ENCODE measurements around the gene MEFV.
"Not testable (repeated sequence)": the region's sequence is repeated elsewhere in the genome, so short reads cannot be mapped to it uniquely, and the experiment has no call there.

Gene MEFV

GRCh38 chr16:3256146-3256865, at the start of gene MEFV:
TSS of gene MEFV (minus strand) at chr16:3256633. CDS start at chr16:3256587, 46 bp downstream.
- DNase-seq, result peak in 1 of 14 donors; percentile 2

- DNase-seq, result no peak
These were observed 49.6 kb upstream of the MEFV start for GRCh38 chr16:3306078-3306477.

GRCh38 chr16:3305109-3306068, 49.0 kb upstream of the MEFV start, which contains the start of the genes TIGD7 and ZNF75A:
TSS of gene TIGD7 (minus strand) at chr16:3305430. CDS start at chr16:3300614, 4,816 bp downstream.
TSS of gene ZNF75A (plus strand) at chr16:3305497. CDS start at chr16:3308429, 2,932 bp downstream.
- DNase-seq, result peak; percentile 41 to 95 (median 88)

GRCh38 chr16:3304370-3304769, 47.9 kb upstream of the MEFV start:
- no peak for DNase-seq

GRCh38 chr16:3295783-3296182, 39.4 kb upstream of the MEFV start:
- DNase-seq, result peak in 2 of 14 donors; percentile 2 to 11

- DNase-seq, result no peak
These were observed 38.8 kb upstream of the MEFV start for GRCh38 chr16:3295209-3295608.

GRCh38 chr16:3292604-3293003, 36.2 kb upstream of the MEFV start:
- no peak for DNase-seq

- DNase-seq, result no peak
These were observed 33.7 kb upstream of the MEFV start for GRCh38 chr16:3289998-3290673.

- no peak for DNase-seq
These were observed 28.7 kb upstream of the MEFV start for GRCh38 chr16:3285131-3285530.

GRCh38 chr16:3283543-3284447, 27.4 kb upstream of the MEFV start:
- peak in 2 of 14 donors; percentile 34 to 35 for DNase-seq

- peak; percentile 57 to 98 (median 96) for DNase-seq
These were observed 26.5 kb upstream of the MEFV start, which contains the start of gene ZNF263 for GRCh38 chr16:3282730-3283542. TSS of gene ZNF263 (plus strand) at chr16:3283491. CDS start at chr16:3283819, 328 bp downstream.

- DNase-seq, result no peak
These were observed 25.8 kb upstream of the MEFV start for GRCh38 chr16:3282103-3282729.

- DNase-seq, result no peak
These were observed 24.9 kb upstream of the MEFV start for GRCh38 chr16:3281222-3281820.

- DNase-seq, result no peak
These were observed 20.2 kb upstream of the MEFV start for GRCh38 chr16:3276679-3277078.

GRCh38 chr16:3274947-3275346, 18.5 kb upstream of the MEFV start:
- DNase-seq, result no peak

- no peak for DNase-seq
These were observed 18.1 kb upstream of the MEFV start for GRCh38 chr16:3274490-3274889.

- not testable (repeated sequence) for DNase-seq
These were observed 14.8 kb upstream of the MEFV start for GRCh38 chr16:3271281-3271680.

GRCh38 chr16:3270718-3271117, 14.3 kb upstream of the MEFV start:
- DNase-seq, result not testable (repeated sequence)

GRCh38 chr16:3268294-3268693, 11.9 kb upstream of the MEFV start:
- DNase-seq, result no peak
